Astrocyte of the cerebellum (primary cell): ENCODE measurements around the gene BATF3.

Experiments
- DNase-seq: peaks from one replicate; pipeline ENCODE4 v3.0.0-alpha.2; 2011; ENCODE audit warnings: low read depth
- H3K4me3 ChIP-seq: 2 replicates; pipeline ENCODE4 v1.5.1; 2011; ENCODE audit warnings: mild to moderate bottlenecking, low read depth, low read length, moderate library complexity
- CTCF ChIP-seq: IDR thresholded peaks from 2 replicates; pipeline ENCODE4 v1.5.1; 2012; ENCODE audit warnings: low read length, low read depth, moderate library complexity, mild to moderate bottlenecking; ENCODE audit errors: missing control alignments
- in situ Hi-C: cut with HindIII; loops from 2 replicates; pipeline ENCODE4 v1.10.0; 2017; ENCODE audit warnings: low sequenced_read_pairs

Gene BATF3

GRCh38 chr1:212675675-212676074 is 24.0 kb downstream of the BATF3 start:
- no peak for DNase-seq
- no peak overlapping the region for H3K4me3 ChIP-seq
- no peak for TF ChIP-seq CTCF
- in situ Hi-C loops, result loop anchor here (5.0 kb wide), 1 partner anchor 87 kb away; no protein-coding TSS in a partner anchor

GRCh38 chr1:212674872-212675271 is 24.8 kb downstream of the BATF3 start:
- no peak for TF ChIP-seq CTCF
- in situ Hi-C loops, result loop anchor here (5.0 kb wide), 1 partner anchor 87 kb away; no protein-coding TSS in a partner anchor
- no peak overlapping the region for H3K4me3 ChIP-seq
- DNase-seq, result no peak

- no peak overlapping the region for H3K4me3 ChIP-seq
- TF ChIP-seq CTCF, result no peak
- in situ Hi-C loops, result no loop called here
- DNase-seq, result peak; percentile 28
These were observed 28.2 kb downstream of the BATF3 start for GRCh38 chr1:212671342-212672031.

- in situ Hi-C loops, result no loop called here
- no peak for TF ChIP-seq CTCF
- no peak overlapping the region for H3K4me3 ChIP-seq
- DNase-seq, result no peak
These were observed 28.8 kb downstream of the BATF3 start for GRCh38 chr1:212670882-212671281.

- no peak overlapping the region for H3K4me3 ChIP-seq
- DNase-seq, result no peak
- TF ChIP-seq CTCF, result no peak
- in situ Hi-C loops, result no loop called here
These were observed 29.3 kb downstream of the BATF3 start for GRCh38 chr1:212670301-212670700.

- in situ Hi-C loops, result no loop called here
- no peak overlapping the region for H3K4me3 ChIP-seq
- DNase-seq, result no peak
- TF ChIP-seq CTCF, result no peak
These were observed 30.0 kb downstream of the BATF3 start for GRCh38 chr1:212669600-212669999.

- H3K4me3 ChIP-seq, result no peak overlapping the region
- in situ Hi-C loops, result no loop called here
- TF ChIP-seq CTCF, result peak; percentile 19
- no peak for DNase-seq
These were observed 30.5 kb downstream of the BATF3 start for GRCh38 chr1:212669102-212669501.
